Suppressor macrophage treated with lipopolysaccharide for 1 hour (primary cell): ENCODE results near the gene PJA2.
A peak's percentile ranks its signal among the peaks of the same experiment; 100 is the strongest.

Source experiments
- DNase-seq, 3 donors: peaks; one replicate each; pipeline ENCODE4 v3.0.0-alpha.2; 2020 to 2022

Gene PJA2

GRCh38 chr5:109345699-109346098 lies 64.1 kb downstream of the PJA2 start:
- DNase-seq, result no peak

- no peak for DNase-seq
These were observed 69.4 kb downstream of the PJA2 start for GRCh38 chr5:109340351-109340750.

GRCh38 chr5:109335114-109335513 lies 74.7 kb downstream of the PJA2 start:
- no peak for DNase-seq

GRCh38 chr5:109334056-109334455 lies 75.7 kb downstream of the PJA2 start:
- DNase-seq, result no peak

- DNase-seq, result peak in 1 of 3 donors; percentile 23
These were observed 80.2 kb downstream of the PJA2 start for GRCh38 chr5:109329333-109330237.

GRCh38 chr5:109328626-109329025 lies 81.1 kb downstream of the PJA2 start:
- DNase-seq, result peak; percentile 16 to 36 (median 20)

GRCh38 chr5:109327570-109327969 lies 82.2 kb downstream of the PJA2 start:
- DNase-seq, result no peak

GRCh38 chr5:109326919-109327318 lies 82.9 kb downstream of the PJA2 start:
- DNase-seq, result no peak

- DNase-seq, result no peak
These were observed 84.3 kb downstream of the PJA2 start for GRCh38 chr5:109325456-109325855.

GRCh38 chr5:109324931-109325330 lies 84.8 kb downstream of the PJA2 start:
- peak; percentile 38 to 47 (median 43) for DNase-seq

GRCh38 chr5:109324351-109324750 lies 85.4 kb downstream of the PJA2 start:
- DNase-seq, result no peak

GRCh38 chr5:109322694-109323093 lies 87.1 kb downstream of the PJA2 start:
- DNase-seq, result no peak

- no peak for DNase-seq
These were observed 90.4 kb downstream of the PJA2 start for GRCh38 chr5:109319351-109319750.

GRCh38 chr5:109318455-109319108 lies 91.2 kb downstream of the PJA2 start:
- no peak for DNase-seq

GRCh38 chr5:109316634-109317033 lies 93.1 kb downstream of the PJA2 start:
- DNase-seq, result peak; percentile 12 to 60 (median 32)

GRCh38 chr5:109315245-109315644 lies 94.5 kb downstream of the PJA2 start:
- DNase-seq, result no peak

- DNase-seq, result no peak
These were observed 96.6 kb downstream of the PJA2 start for GRCh38 chr5:109313127-109313526.

GRCh38 chr5:109312695-109313094 lies 97.1 kb downstream of the PJA2 start:
- DNase-seq, result no peak

- DNase-seq, result no peak
These were observed 99.5 kb downstream of the PJA2 start for GRCh38 chr5:109310315-109310714.

- no peak for DNase-seq
These were observed 100.3 kb downstream of the PJA2 start for GRCh38 chr5:109309326-109310063.

GRCh38 chr5:109307951-109308350 lies 101.8 kb downstream of the PJA2 start:
- no peak for DNase-seq

GRCh38 chr5:109307456-109307855 lies 102.3 kb downstream of the PJA2 start:
- DNase-seq, result no peak

- DNase-seq, result no peak
These were observed 104.4 kb downstream of the PJA2 start for GRCh38 chr5:109305352-109305751.
